Ramos (cell line): ENCODE data around the gene CLEC2B.
"Not testable (repeated sequence)": the region's sequence is repeated elsewhere in the genome, so short reads cannot be mapped to it uniquely, and the experiment has no call there.

Experiments
- in situ Hi-C: fragments of 300-500 bp; cut with MboI; formaldehyde crosslinking; loops from one replicate; pipeline ENCODE4 v1.14.3; 2022; ENCODE audit warnings: low sequenced_read_pairs; ENCODE audit not compliant: unreplicated experiment

CLEC2B gene

GRCh38 chr12:9869307-9870161, at the start of gene CLEC2B:
Gene CLEC2B (minus strand): TSS chr12:9869354.
- in situ Hi-C loops = no loop called here

- in situ Hi-C loops = no loop called here
Observed at GRCh38 chr12:9911708-9912107, 42.6 kb upstream of the CLEC2B start.

- in situ Hi-C loops = no loop called here
Observed at GRCh38 chr12:9910716-9911421, 41.7 kb upstream of the CLEC2B start.

- in situ Hi-C loops = no loop called here
Observed at GRCh38 chr12:9909724-9910123, 40.6 kb upstream of the CLEC2B start.

- in situ Hi-C loops = no loop called here
Observed at GRCh38 chr12:9908350-9908749, 39.2 kb upstream of the CLEC2B start.

GRCh38 chr12:9907769-9908168, 38.6 kb upstream of the CLEC2B start:
- in situ Hi-C loops = no loop called here

- in situ Hi-C loops = no loop called here
Observed at GRCh38 chr12:9906873-9907272, 37.7 kb upstream of the CLEC2B start.

- in situ Hi-C loops = no loop called here
Observed at GRCh38 chr12:9902539-9903228, 33.5 kb upstream of the CLEC2B start.

GRCh38 chr12:9900930-9901329, 31.8 kb upstream of the CLEC2B start:
- in situ Hi-C loops = no loop called here

GRCh38 chr12:9899209-9899608, 30.1 kb upstream of the CLEC2B start:
- in situ Hi-C loops = no loop called here

GRCh38 chr12:9897535-9897934, 28.4 kb upstream of the CLEC2B start:
- in situ Hi-C loops = no loop called here

GRCh38 chr12:9895215-9895971, 26.2 kb upstream of the CLEC2B start:
- in situ Hi-C loops = no loop called here

- in situ Hi-C loops = no loop called here
Observed at GRCh38 chr12:9888665-9889273, 19.6 kb upstream of the CLEC2B start.

GRCh38 chr12:9883175-9883574, 14.0 kb upstream of the CLEC2B start:
- in situ Hi-C loops = no loop called here

GRCh38 chr12:9881988-9882387, 12.8 kb upstream of the CLEC2B start:
- in situ Hi-C loops = no loop called here

GRCh38 chr12:9881246-9881645, 12.1 kb upstream of the CLEC2B start, which contains the start of gene KLRF2:
Gene KLRF2 (plus strand): TSS chr12:9881489. CDS start chr12:9881596, 107 bp downstream.
- in situ Hi-C loops = no loop called here

- in situ Hi-C loops = no loop called here
Observed at GRCh38 chr12:9880532-9881078, 11.5 kb upstream of the CLEC2B start.

- in situ Hi-C loops = not testable (repeated sequence)
Observed at GRCh38 chr12:9876120-9876519, 7.0 kb upstream of the CLEC2B start.

- in situ Hi-C loops = no loop called here
Observed at GRCh38 chr12:9872742-9873141, 3.6 kb upstream of the CLEC2B start.
